Sigmoid colon (tissue), 7 donors: ENCODE data around the gene TEDC2. TPM values are rescaled to one million over a fixed set of nuclear protein-coding genes. Genes with fewer than 3 reads are reported as not detected.
A peak's percentile ranks its signal among the peaks of the same experiment; 100 is the strongest.

Source experiments
- DNase-seq: peaks from one replicate; pipeline ENCODE4 v3.0.0-alpha.2; 2019
- H3K27ac ChIP-seq, 4 donors: fragments of 200-600 bp; sonication (generic); one replicate each; pipeline ENCODE4 v1.5.1; 2016 to 2019; ENCODE audit warnings: mild to moderate bottlenecking in 1 of 4
- H3K27me3 ChIP-seq, 3 donors: fragments of 200-600 bp; sonication (generic); one replicate each; pipeline ENCODE4 v1.5.1; 2019; ENCODE audit warnings: mild to moderate bottlenecking in 1 of 3
- H3K36me3 ChIP-seq, 4 donors: fragments of 200-600 bp; sonication (generic); one replicate each; pipeline ENCODE4 v1.5.1; 2016 to 2019
- H3K4me1 ChIP-seq, 4 donors: fragments of 200-600 bp; sonication (generic); one replicate each; pipeline ENCODE4 v1.5.1; 2017 to 2019
- H3K4me3 ChIP-seq, 4 donors: fragments of 200-600 bp; sonication (generic); one replicate each; pipeline ENCODE4 v1.5.1; 2017 to 2019; ENCODE audit warnings: mild to moderate bottlenecking in 2 of 4, moderate library complexity in 1 of 4
- H3K9me3 ChIP-seq, 4 donors: fragments of 200-600 bp in 3 of 4; sonication (generic) in 3 of 4; one replicate each; pipeline versions ENCODE4 v1.5.1 to v1.6.1; 2013 to 2019
- CTCF ChIP-seq, 4 experiments: fragments of 450-650 bp in 3 of 4; fragments of 200-600 bp in 1 of 4; IDR thresholded peaks; one replicate each; pipeline ENCODE4 v1.5.1; 2016 to 2019; ENCODE audit warnings: antibody characterized with exemption in 4 of 4, mild to moderate bottlenecking in 3 of 4, moderate library complexity in 2 of 4
- EP300 ChIP-seq, 4 donors: sonication (generic); formaldehyde crosslinking; IDR thresholded peaks; one replicate each; pipeline ENCODE4 v1.6.1; 2017; ENCODE audit warnings: antibody characterized with exemption in 4 of 4
- POLR2A ChIP-seq, 2 donors: fragments of 450-650 bp; IDR thresholded peaks; one replicate each; pipeline ENCODE4 v1.6.1; 2016; ENCODE audit warnings: antibody characterized with exemption in 2 of 2, mild to moderate bottlenecking in 2 of 2, moderate library complexity in 2 of 2
- POLR2AphosphoS5 ChIP-seq, 4 donors: sonication (generic); formaldehyde crosslinking; IDR thresholded peaks; one replicate each; pipeline ENCODE4 v1.6.1; 2017; ENCODE audit warnings: antibody characterized with exemption in 4 of 4
- WGBS, 2 donors: extraction: QIAGEN DNeasy Blood & Tissue Kit; methylation state at CpG; one replicate each; pipeline ENCODE4 v1.1.7; 2013; 5-methylcytosine and 5-hydroxymethylcytosine counted together
- intact Hi-C: fragments of 100-400 bp; cut with DNase I; formaldehyde crosslinking; loops from one replicate; pipeline ENCODE4 v1.15.1; 2023
- polyA plus RNA-seq, 3 donors: library from polyadenylated mRNA; stranded (reverse); fragments of 200-250 nt; gene quantifications; one replicate each; pipeline ENCODE4 v1.2.3, GENCODE V29; 2013
- total RNA-seq, 4 donors: library from RNA; depleted of rRNA; stranded (reverse); fragments of >200 nt; gene quantifications; one replicate each; pipeline ENCODE4 v1.1.0, GENCODE V29; 2016
- donor health status: healthy with polysubstance abuse.
- donor health status: Bipolar disorder and iron deficiency.
- donor health status: healthy.

Gene TEDC2
- total and polyA plus RNA-seq, 7 donors = 0.60 to 10.6 (median 5.3) TPM; not detected in 3

GRCh38 chr16:2427526-2427925 is 32.4 kb upstream of the TEDC2 start:
- H3K4me3 ChIP-seq = no peak overlapping the region
- no peaks in the 10 kb centered on the region for H3K9me3 ChIP-seq
- peaks cover 0 to 2% (median 0%) of the 10 kb centered on the region in 4 donors for H3K36me3 ChIP-seq
- intact Hi-C loops = loop anchor here (5.0 kb wide), 3 partner anchors 55 to 455 kb away; partner anchors contain the start of gene FLYWCH2
- TF ChIP-seq EP300 (IDR thresholded peaks at IDR 0.05) = no peak
- TF ChIP-seq CTCF (IDR thresholded peaks at IDR 0.05) = no peak
- no peak for TF ChIP-seq POLR2A (IDR thresholded peaks at IDR 0.05)
- H3K4me1 ChIP-seq = peaks cover 0 to 18% (median 14%) of the 10 kb centered on the region in 4 donors
- H3K27ac ChIP-seq = no peak overlapping the region
- no peaks in the 10 kb centered on the region for H3K27me3 ChIP-seq
- WGBS, 2 donors = 83 to 91% methylated on average over 4 of the region's 4 CpGs
- peak; percentile 42 for DNase-seq

- no peaks in the 10 kb centered on the region for H3K27me3 ChIP-seq
- H3K9me3 ChIP-seq = no peaks in the 10 kb centered on the region
- peak overlapping the region; percentile 73 to 81 (median 76) for H3K27ac ChIP-seq
- intact Hi-C loops = loop anchor here (2.0 to 5.0 kb wide), 5 partner anchors 39 to 454 kb away; partner anchors contain the start of genes ABCA3 and FLYWCH2
- peaks cover 0 to 9% (median 0%) of the 10 kb centered on the region in 4 donors for H3K36me3 ChIP-seq
- H3K4me1 ChIP-seq = peaks cover 0 to 18% (median 14%) of the 10 kb centered on the region in 4 donors
- DNase-seq = peak; percentile 67
- WGBS, 2 donors = 21 to 35% methylated on average over 28 of the region's 28 CpGs
- peak overlapping the region; percentile 57 to 91 (median 80) for H3K4me3 ChIP-seq
- no peak for TF ChIP-seq EP300 (IDR thresholded peaks at IDR 0.05)
- TF ChIP-seq CTCF (IDR thresholded peaks at IDR 0.05) = peak; percentile 10 to 18 (median 15)
These were observed 31.7 kb upstream of the TEDC2 start for GRCh38 chr16:2428051-2428783.

- peaks cover 0 to 18% (median 14%) of the 10 kb centered on the region in 4 donors for H3K4me1 ChIP-seq
- peak in 2 of 4 experiments; percentile 7 to 8 for TF ChIP-seq CTCF (IDR thresholded peaks at IDR 0.05)
- TF ChIP-seq POLR2A (IDR thresholded peaks at IDR 0.05) = no peak
- TF ChIP-seq EP300 (IDR thresholded peaks at IDR 0.05) = no peak
- no peak for TF ChIP-seq POLR2AphosphoS5 (IDR thresholded peaks at IDR 0.05)
- peak overlapping the region; percentile 57 to 91 (median 80) for H3K4me3 ChIP-seq
- 0 to 1% methylated on average over 24 of the region's 24 CpGs for WGBS, 2 donors
- H3K36me3 ChIP-seq = peaks cover 0 to 11% (median 0%) of the 10 kb centered on the region in 4 donors
- intact Hi-C loops = loop anchor here (2.0 to 5.0 kb wide), 5 partner anchors 38 to 454 kb away; partner anchors contain the start of genes ABCA3 and FLYWCH2
- DNase-seq = no peak
- H3K9me3 ChIP-seq = no peaks in the 10 kb centered on the region
- H3K27me3 ChIP-seq = no peaks in the 10 kb centered on the region
- H3K27ac ChIP-seq = peak overlapping the region; percentile 73 to 81 (median 76)
These were observed 31.2 kb upstream of the TEDC2 start for GRCh38 chr16:2428784-2429033.

GRCh38 chr16:2429034-2429770 is 30.7 kb upstream of the TEDC2 start, which contains the start of gene CCNF:
Gene CCNF (plus strand): TSS chr16:2429447. CDS start chr16:2429482, 35 bp downstream.
- H3K4me3 ChIP-seq = peak within 1 kb of the TSS; percentile 76 to 91 (median 80)
- H3K4me1 ChIP-seq = peaks cover 0 to 18% (median 14%) of the 10 kb centered on the region in 4 donors
- WGBS, 2 donors = 0% methylated on average over 103 of the region's 103 CpGs
- DNase-seq = peak; percentile 98
- TF ChIP-seq POLR2A (IDR thresholded peaks at IDR 0.05) (no peak), CTCF (IDR thresholded peaks at IDR 0.05) (no peak), EP300 (IDR thresholded peaks at IDR 0.05) (no peak), POLR2AphosphoS5 (IDR thresholded peaks at IDR 0.05) (peak; percentile 23 to 58 (median 35))
- H3K9me3 ChIP-seq = no peaks in the 10 kb centered on the region
- H3K27me3 ChIP-seq = no peaks in the 10 kb centered on the region
- intact Hi-C loops = loop anchor here (2.0 to 5.0 kb wide), 5 partner anchors 38 to 453 kb away; partner anchors contain the start of genes ABCA3 and FLYWCH2
- H3K36me3 ChIP-seq = peaks cover 0 to 11% (median 0%) of the 10 kb centered on the region in 4 donors
- H3K27ac ChIP-seq = peak within 1 kb of the TSS; percentile 75 to 81 (median 77)
